Measurements from ENCODE around the gene CDON.

The CDON gene

GRCh38 chr11:125954123-125954944, 108.3 kb downstream of the CDON start:
- no peak for FAIRE-seq

DNA sequence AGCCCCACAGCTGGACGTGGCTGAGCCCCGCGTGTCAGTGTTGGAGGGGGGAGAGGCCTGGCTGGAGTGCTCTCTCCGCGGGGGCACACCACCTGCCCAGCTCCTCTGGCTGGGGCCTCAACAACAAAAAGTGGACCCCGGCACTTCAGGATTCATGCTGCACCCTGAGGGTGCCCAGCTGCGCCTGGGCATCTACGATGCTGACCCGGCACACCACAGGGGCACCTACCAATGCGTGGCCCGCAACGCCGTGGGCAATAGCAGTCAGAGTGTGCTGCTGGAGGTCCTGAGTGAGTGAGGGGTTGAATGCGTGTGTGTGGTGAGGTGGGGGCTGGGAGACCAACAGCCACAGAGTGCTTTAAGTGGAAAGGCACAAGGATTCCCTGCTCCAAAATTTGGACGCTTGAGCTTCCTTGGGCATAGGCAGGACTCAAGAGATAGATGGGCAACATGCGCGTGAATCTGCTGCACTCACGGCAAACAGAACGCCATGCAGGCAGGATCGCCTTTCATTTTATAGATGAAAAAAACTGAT, 109.2 kb downstream of the CDON start:
- FAIRE-seq = no peak

- FAIRE-seq = no peak
Observed at GRCh38 chr11:125952973-125953372, 109.7 kb downstream of the CDON start.

DNA sequence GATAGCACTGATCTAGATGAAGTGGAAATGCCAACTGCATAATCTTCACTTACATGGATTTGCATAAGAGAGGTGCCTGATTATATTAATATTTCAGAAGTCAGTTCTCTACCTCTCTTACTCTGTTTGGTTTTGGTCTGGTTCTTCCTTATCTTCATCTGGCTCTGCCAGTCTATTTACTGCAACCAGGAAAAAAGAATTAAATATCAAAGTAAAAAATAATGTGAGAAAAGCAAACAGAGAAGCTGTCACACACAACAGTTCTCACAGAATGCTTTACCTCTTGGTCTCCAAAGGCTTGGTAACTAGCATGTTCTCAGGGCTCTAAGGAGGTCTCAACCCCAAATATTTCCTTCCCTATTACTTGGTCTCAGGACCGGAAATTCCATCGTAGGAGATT, 110.1 kb downstream of the CDON start:
- FAIRE-seq = no peak

DNA sequence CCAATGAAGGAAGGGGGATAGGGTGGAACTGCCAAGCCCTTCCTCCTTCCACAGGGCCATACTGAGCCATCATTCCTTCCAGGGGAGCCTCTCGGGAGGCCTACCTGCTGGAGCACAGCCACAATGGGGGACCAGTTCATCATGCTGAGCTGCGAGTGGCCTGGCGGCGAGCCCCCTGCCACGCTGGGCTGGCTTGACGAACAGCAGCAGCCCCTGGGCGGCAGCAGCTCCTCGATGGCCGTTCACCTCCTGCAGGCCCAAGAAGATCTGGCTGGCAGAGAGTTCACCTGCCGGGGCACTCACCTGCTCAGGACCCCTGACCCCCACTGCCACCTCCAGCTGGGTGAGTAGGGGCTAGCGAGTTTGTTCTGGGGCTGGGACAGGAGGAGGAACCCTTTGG, 110.9 kb downstream of the CDON start:
- FAIRE-seq = no peak

DNA sequence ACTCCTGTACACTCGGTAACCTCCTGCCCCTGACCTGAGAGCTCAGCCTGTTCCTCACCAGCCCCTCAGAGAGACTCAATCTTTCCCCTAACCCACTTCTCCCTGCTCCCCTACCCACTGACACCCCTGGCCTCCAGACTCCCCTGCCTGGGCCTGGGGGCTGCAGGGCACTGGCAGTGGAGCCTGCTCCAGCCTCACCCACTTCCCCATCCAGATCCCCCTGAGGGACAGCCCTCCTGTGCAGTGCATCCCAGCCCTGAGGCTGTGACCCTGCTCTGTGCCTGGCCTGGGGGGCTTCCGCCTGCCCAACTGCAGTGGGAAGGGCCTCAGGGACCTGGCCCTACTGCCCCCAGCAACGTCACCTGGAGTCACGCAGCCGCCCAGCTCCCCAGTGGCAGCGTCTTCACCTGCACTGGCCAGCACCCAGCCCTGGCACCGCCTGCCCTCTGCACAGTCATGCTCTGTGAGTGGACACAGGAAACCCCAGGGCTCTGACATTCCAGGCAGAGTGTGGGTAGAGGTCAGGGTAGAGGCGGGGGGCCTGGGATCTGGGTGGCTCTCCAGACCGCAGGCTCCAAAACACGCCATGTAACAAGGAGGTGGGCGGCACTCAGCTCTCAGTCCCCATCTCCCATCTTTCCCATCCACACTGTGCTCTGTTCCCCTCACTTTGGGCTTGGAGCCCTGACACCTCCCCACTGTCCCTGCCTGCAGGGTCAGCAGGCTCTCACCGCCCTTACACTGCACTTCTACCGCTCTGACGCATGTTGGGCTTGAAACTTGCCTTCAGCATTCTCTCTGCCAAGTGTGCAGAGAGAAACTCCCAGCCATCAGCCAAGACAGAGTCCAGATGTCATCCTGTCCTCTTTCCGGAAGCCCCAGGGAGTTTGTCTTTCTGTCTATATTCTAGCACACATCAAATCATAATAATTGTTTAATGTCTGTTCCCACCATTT, 111.7 kb downstream of the CDON start:
- FAIRE-seq = no peak

DNA sequence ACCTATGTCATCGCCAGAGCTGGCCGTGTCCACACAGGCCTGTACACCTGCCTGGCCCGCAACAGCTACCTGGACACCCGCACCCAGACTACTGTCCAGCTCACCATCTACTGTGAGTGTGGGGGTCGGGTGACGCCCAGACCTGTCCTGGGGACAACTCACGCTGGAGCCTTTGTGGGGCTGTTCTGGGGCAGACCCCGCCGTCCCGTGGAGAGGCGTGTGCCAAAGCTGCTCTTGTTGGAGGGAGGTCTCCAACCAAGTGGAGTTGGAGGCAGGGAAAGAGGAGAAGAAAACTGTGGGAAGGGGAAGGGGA, 112.5 kb downstream of the CDON start:
- no peak for FAIRE-seq

- FAIRE-seq = no peak
Observed at GRCh38 chr11:125949271-125950177, 113.1 kb downstream of the CDON start.

DNA sequence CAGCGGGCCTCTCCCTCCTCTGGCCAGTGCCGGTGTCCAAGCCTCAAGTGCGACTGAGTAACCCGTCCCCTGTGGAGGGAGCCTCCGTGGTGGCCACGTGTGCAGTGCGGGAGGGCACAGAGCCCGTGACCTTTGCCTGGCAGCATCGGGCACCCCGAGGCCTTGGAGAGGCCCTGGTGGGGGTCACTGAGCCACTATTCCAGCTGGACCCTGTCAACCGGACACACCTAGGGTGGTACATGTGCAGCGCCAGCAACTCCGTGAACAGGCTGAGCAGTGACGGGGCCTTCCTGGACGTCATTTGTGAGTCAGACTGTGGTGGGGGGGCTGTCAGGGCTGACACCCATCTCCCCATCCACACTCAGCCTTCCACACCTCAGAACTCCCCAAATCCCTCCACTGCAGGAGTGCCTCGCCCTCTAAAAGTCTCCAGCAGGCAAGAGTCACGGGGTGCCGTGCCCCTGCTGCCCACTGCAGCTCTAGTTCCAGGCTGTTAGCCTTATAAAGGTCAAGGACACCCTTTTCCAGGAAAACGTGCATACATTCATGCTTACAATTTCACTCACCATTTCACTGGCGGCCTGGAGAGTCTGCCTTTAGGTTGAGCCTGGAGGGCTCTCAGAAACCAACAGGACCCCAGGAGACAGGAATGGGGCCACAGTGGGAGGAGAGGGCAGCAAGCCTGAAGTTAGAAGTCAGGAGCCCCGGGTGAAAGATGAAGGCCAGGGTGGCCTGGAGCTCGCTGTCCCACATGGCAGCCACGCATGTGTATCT, 114.2 kb downstream of the CDON start:
- no peak for FAIRE-seq

GRCh38 chr11:125947419-125948277, 115.0 kb downstream of the CDON start:
- FAIRE-seq = no peak

GRCh38 chr11:125946712-125947418, 115.8 kb downstream of the CDON start:
- FAIRE-seq = no peak

GRCh38 chr11:125945797-125946520, 116.7 kb downstream of the CDON start, which contains the start of gene VSIG10L2:
Gene VSIG10L2, plus strand, starts transcription at chr11:125946044. Its CDS starts 12 bp downstream, at chr11:125946056.
- FAIRE-seq = no peak

DNA sequence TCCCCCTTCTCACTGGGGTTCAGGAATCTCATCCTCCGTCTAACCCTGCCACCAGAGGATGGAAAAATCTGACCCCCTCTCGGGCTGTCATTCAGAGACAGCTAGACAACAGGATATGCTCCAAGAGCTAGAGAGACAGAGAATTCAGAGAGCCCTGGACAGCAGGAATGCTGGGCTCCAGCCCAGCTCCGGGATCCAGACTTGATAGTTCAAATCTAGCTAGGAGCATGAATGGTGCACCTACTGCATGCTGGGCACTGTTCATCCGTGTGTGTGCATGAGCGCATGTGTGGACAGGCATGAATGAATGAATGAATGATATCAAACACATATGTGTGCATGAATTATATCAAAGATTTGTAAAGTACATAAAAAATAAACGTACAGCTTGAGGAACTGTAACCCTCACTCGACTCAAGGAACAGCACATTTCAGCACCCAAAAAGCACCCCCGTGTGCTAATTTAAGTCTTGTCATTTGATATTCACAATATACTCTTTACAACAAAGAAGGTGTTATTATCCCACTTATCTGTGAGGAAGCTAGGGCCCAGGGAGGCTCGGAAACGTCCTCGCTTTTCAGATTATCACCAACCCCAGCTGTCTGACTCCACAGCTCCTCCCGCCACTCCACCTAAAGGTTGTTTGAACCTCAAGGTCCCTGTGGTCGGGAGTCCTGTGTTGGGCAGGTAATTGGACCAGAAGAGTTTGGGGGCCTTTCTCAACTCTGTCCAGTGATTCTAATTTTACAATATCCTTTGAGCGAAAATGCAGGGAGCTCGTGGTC, 117.5 kb downstream of the CDON start:
- no peak for FAIRE-seq

GRCh38 chr11:125944350-125945010, 118.2 kb downstream of the CDON start:
- FAIRE-seq = no peak

DNA sequence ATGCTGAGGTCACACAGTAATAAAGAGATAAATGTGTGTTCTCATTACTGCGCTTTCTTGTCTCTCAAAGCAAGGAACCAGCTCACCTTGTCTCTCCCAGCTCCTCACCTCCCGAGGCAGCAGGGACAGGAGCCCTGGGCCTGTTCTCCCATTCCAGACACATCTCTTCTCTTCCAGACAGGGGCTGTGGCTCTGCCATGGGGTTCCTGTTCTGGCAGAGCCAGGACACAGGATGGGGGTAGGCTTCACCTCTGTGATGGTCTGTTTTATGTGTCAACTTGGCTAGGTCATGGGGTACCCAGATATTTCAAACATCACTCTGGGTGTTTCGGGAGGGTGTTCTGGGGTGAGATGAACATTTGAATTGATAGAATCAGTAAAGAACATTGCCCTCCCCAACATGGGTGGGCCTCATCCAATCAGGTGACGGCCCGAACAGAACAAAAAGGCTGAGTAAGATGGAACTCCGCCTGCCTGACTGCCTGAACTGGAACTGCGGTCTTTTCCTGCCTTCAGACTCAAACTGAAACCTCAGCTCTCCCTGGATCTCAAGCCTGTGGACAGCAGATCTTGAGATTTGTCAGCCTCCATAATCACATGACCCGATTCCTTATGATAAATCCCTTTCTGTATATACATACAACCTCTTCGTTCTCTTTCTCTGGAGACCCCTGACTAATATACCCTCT, 118.9 kb downstream of the CDON start:
- FAIRE-seq = no peak

- FAIRE-seq = no peak
Observed at GRCh38 chr11:125942771-125943428, 119.8 kb downstream of the CDON start.
